Keratinocyte (primary cell): Measurements from ENCODE around the gene ANXA4. TPM values are rescaled to one million over a fixed set of nuclear protein-coding genes. Genes with fewer than 3 reads are reported as not detected.

Source experiments
- DNase-seq: peaks from one replicate; pipeline ENCODE4 v3.0.0-alpha.2; 2011; ENCODE audit warnings: low read depth, missing footprints, low spot score
- FAIRE-seq: peaks from 2 replicates; lab custom pipeline; 2011; peaks lifted over from hg19 to GRCh38; lab: Jason Lieb, UNC
- H2AFZ ChIP-seq: 2 replicates; pipeline ENCODE4 v1.6.0; 2012; ENCODE audit warnings: low read length, control low read depth, inconsistent platforms; ENCODE audit not compliant: control insufficient read depth
- H3K27ac ChIP-seq: 2 replicates; pipeline ENCODE4 v1.5.1; 2011; ENCODE audit warnings: low read length; ENCODE audit not compliant: control insufficient read depth, insufficient read depth
- H3K27me3 ChIP-seq: 3 replicates; pipeline ENCODE4 v1.6.0; 2011; ENCODE audit warnings: low read length; ENCODE audit not compliant: control insufficient read depth, insufficient read depth; ENCODE audit errors: extremely low read depth
- H3K36me3 ChIP-seq, 2 experiments: 2 replicates in 1 of 2; 3 replicates in 1 of 2; pipeline ENCODE4 v1.5.1; 2011; ENCODE audit warnings: low read length in 2 of 2, mild to moderate bottlenecking in 1 of 2; ENCODE audit not compliant: control insufficient read depth in 2 of 2, insufficient read depth in 2 of 2; ENCODE audit errors: extremely low read depth in 1 of 2
- H3K4me1 ChIP-seq: 3 replicates; pipeline ENCODE4 v1.5.1; 2011; ENCODE audit warnings: low read length; ENCODE audit not compliant: control insufficient read depth, insufficient read depth; ENCODE audit errors: extremely low read depth
- H3K4me2 ChIP-seq: 3 replicates; pipeline ENCODE4 v1.6.0; 2011; ENCODE audit warnings: low read depth, low read length; ENCODE audit not compliant: control insufficient read depth, insufficient read depth; ENCODE audit errors: extremely low read depth
- H3K4me3 ChIP-seq, 3 experiments: fragments of 200-600 bp in 1 of 3; sonication (generic) in 1 of 3; 2 replicates in 2 of 3; 3 replicates in 1 of 3; pipeline ENCODE4 v1.5.1; 2011 to 2016; ENCODE audit warnings: low read length in 3 of 3, mild to moderate bottlenecking in 3 of 3, control low read depth in 2 of 3, inconsistent platforms in 1 of 3, low read depth in 1 of 3, mixed read lengths in 1 of 3, mixed run types in 1 of 3, moderate library complexity in 1 of 3; ENCODE audit not compliant: control insufficient read depth in 2 of 3, insufficient read depth in 2 of 3; ENCODE audit errors: extremely low read depth in 1 of 3
- H3K79me2 ChIP-seq: 2 replicates; pipeline ENCODE4 v1.6.0; 2012; ENCODE audit warnings: low read length; ENCODE audit not compliant: control insufficient read depth, insufficient read depth
- H3K9ac ChIP-seq: 3 replicates; pipeline ENCODE4 v1.6.0; 2011; ENCODE audit warnings: low read length; ENCODE audit not compliant: control insufficient read depth, insufficient read depth; ENCODE audit errors: extremely low read depth
- H3K9me1 ChIP-seq: 3 replicates; pipeline ENCODE4 v1.6.0; 2011; ENCODE audit warnings: low read length; ENCODE audit not compliant: control insufficient read depth, insufficient read depth; ENCODE audit errors: extremely low read depth
- H3K9me3 ChIP-seq: 2 replicates; pipeline ENCODE4 v1.5.1; 2012; ENCODE audit warnings: low read depth, low read length; ENCODE audit not compliant: control insufficient read depth
- H4K20me1 ChIP-seq: 3 replicates; pipeline ENCODE4 v1.6.0; 2011; ENCODE audit warnings: low read length; ENCODE audit not compliant: control insufficient read depth, insufficient read depth; ENCODE audit errors: extremely low read depth
- EZH2 ChIP-seq: IDR thresholded peaks from one replicate; pipeline ENCODE4 v1.6.1; 2012; ENCODE audit warnings: inconsistent platforms, mild to moderate bottlenecking, low read length, moderate library complexity
- dilution Hi-C: fragments of 300-500 bp; cut with MboI; formaldehyde crosslinking; loops from one replicate; pipeline ENCODE4 v1.7.0; 2020; ENCODE audit warnings: low sequenced_read_pairs; ENCODE audit not compliant: extremely low pct_ligation_motif_present
- polyA plus RNA-seq, 5 experiments: library from polyadenylated mRNA; depleted of rRNA in 3 of 5; stranded (reverse) in 3 of 5; stranded (forward) in 1 of 5; unstranded in 1 of 5; fragments of >200 nt; gene quantifications; 1 replicate in 1 of 5; 2 replicates in 3 of 5; 3 replicates in 1 of 5; pipeline versions ENCODE4 v1.2.1 to v1.2.3, GENCODE V29; 2011 to 2012; ENCODE audit warnings: missing spikeins in 2 of 5, low read depth in 1 of 5, low replicate concordance in 1 of 5
- TF ChIP-seq, protein P1 (sequence below), 3 experiments: IDR thresholded peaks in 1 of 3; conservative IDR thresholded peaks in 1 of 3; optimal IDR thresholded peaks in 1 of 3; 2 replicates in 2 of 3; 3 replicates in 1 of 3; pipeline versions ENCODE3 to v1.5.1; 2011; ENCODE audit warnings: low read length in 3 of 3, mild to moderate bottlenecking in 3 of 3, moderate library complexity in 2 of 3, control low read depth in 1 of 3, inconsistent platforms in 1 of 3; ENCODE audit not compliant: insufficient read depth in 2 of 3; ENCODE audit errors: extremely low read depth in 1 of 3

The ANXA4 gene
- polyA plus RNA-seq, 1 donor (not counting 4 experiments of a cell fraction or from before 2014, with no cell fraction given) = 209 TPM

DNA sequence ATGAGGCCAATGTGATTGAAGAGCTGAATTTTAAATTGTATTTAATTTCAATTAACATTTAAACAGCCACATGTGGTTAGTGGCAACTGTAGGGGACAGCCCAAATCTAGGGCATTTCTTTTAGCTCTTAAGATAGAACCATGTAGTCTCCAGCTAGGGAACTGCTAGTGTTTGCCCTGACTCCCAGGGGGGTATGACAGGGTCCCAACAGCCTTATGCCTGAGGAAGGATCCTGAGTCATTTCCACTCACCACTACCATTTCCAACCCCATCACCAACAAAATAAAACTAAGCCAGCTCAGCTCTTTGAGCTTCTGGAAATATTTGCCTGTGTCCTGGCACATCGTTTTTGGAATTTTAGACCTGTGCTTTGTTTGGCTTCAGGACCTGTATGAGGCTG lies 73.8 kb downstream of the ANXA4 start:
- Histone ChIP-seq H3K4me1 (no peaks in the 10 kb centered on the region), H3K79me2 (no peaks in the 10 kb centered on the region), H4K20me1 (no peaks in the 10 kb centered on the region), H3K9ac (no peak overlapping the region), H3K4me3 (no peak overlapping the region), H3K27me3 (no peaks in the 10 kb centered on the region), H3K36me3 (peaks cover 23 to 28% of the 10 kb centered on the region in 2 experiments), H3K9me1 (no peaks in the 10 kb centered on the region), H3K9me3 (no peaks in the 10 kb centered on the region), H2AFZ (no peak overlapping the region), H3K4me2 (no peak overlapping the region), H3K27ac (no peak overlapping the region)
- dilution Hi-C loops = no loop called here
- FAIRE-seq (no peak), DNase-seq (no peak)
- no peak for TF ChIP-seq EZH2
- TF ChIP-seq, protein P1, sequence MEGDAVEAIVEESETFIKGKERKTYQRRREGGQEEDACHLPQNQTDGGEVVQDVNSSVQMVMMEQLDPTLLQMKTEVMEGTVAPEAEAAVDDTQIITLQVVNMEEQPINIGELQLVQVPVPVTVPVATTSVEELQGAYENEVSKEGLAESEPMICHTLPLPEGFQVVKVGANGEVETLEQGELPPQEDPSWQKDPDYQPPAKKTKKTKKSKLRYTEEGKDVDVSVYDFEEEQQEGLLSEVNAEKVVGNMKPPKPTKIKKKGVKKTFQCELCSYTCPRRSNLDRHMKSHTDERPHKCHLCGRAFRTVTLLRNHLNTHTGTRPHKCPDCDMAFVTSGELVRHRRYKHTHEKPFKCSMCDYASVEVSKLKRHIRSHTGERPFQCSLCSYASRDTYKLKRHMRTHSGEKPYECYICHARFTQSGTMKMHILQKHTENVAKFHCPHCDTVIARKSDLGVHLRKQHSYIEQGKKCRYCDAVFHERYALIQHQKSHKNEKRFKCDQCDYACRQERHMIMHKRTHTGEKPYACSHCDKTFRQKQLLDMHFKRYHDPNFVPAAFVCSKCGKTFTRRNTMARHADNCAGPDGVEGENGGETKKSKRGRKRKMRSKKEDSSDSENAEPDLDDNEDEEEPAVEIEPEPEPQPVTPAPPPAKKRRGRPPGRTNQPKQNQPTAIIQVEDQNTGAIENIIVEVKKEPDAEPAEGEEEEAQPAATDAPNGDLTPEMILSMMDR (optimal IDR thresholded peaks at IDR 0.05 in 1 of 3, IDR thresholded peaks at IDR 0.05 in 1 of 3, conservative IDR thresholded peaks at IDR 0.05 in 1 of 3; ENCODE audit: extremely low read depth in 1 of 3, insufficient read depth in 2 of 3, low read length in 3 of 3) = no peak

DNA sequence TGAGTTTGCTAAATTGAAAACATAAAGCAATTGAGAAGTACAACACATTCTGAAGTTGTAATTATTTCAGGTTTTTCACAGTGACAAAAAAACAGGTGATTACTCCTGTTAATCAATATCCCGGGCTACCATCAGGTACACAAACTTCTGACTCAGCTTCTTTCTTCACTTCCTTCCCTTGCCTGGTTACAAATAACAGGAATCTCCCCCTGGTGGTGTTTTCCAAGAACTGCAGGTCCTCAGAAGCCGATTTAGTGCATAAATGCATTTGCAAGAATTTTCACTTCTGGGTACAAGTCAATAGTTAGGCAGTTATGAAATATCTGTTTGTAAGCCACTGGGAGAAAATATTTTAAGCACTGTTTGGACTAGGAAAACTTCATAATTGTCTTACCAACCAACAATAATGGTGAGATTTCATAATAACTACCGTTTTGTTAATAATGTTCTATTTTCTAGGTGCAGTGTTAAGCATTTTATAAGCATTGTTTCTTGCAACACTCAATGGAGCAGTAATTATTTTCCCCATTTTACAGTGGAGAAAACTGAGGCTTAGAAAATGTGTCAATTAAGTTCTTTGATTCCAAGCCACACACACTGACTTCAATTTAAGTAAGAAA lies 75.1 kb downstream of the ANXA4 start:
- Histone ChIP-seq H3K27me3 (no peaks in the 10 kb centered on the region), H2AFZ (no peak overlapping the region), H3K9me3 (no peaks in the 10 kb centered on the region), H3K4me1 (no peaks in the 10 kb centered on the region), H3K4me3 (no peak overlapping the region), H3K4me2 (no peak overlapping the region), H3K9ac (no peak overlapping the region), H3K36me3 (peaks cover 23 to 31% of the 10 kb centered on the region in 2 experiments), H3K9me1 (no peaks in the 10 kb centered on the region), H4K20me1 (no peaks in the 10 kb centered on the region), H3K79me2 (no peaks in the 10 kb centered on the region), H3K27ac (no peak overlapping the region)
- FAIRE-seq (peak; percentile 71), DNase-seq (no peak)
- dilution Hi-C loops = no loop called here
- no peak for TF ChIP-seq EZH2
- TF ChIP-seq, protein P1 (optimal IDR thresholded peaks at IDR 0.05 in 1 of 3, IDR thresholded peaks at IDR 0.05 in 1 of 3, conservative IDR thresholded peaks at IDR 0.05 in 1 of 3; ENCODE audit: extremely low read depth in 1 of 3, insufficient read depth in 2 of 3, low read length in 3 of 3) = peak; percentile 54 to 90 (median 69)
